BLaER1 (cell line): Measurements from ENCODE around the gene GP1BB.

Source experiments
- H3K27ac ChIP-seq: shearing (Covaris generic); formaldehyde crosslinking; 2 replicates; pipeline ENCODE4 v1.8.1; 2022
- H3K27me3 ChIP-seq: shearing (Covaris generic); formaldehyde crosslinking; 2 replicates; pipeline ENCODE4 v1.8.1; 2022
- H3K36me3 ChIP-seq: shearing (Covaris generic); formaldehyde crosslinking; 2 replicates; pipeline ENCODE4 v1.8.1; 2022
- H3K4me1 ChIP-seq: shearing (Covaris generic); formaldehyde crosslinking; 2 replicates; pipeline ENCODE4 v1.8.1; 2022
- H3K4me2 ChIP-seq: shearing (Covaris generic); formaldehyde crosslinking; 2 replicates; pipeline ENCODE4 v1.8.1; 2022
- H3K4me3 ChIP-seq: shearing (Covaris generic); formaldehyde crosslinking; 2 replicates; pipeline ENCODE4 v1.8.1; 2022
- H3K9ac ChIP-seq: shearing (Covaris generic); formaldehyde crosslinking; 2 replicates; pipeline ENCODE4 v1.8.1; 2022
- H3K9me3 ChIP-seq: shearing (Covaris generic); formaldehyde crosslinking; 2 replicates; pipeline ENCODE4 v1.8.1; 2022
- H4K20me1 ChIP-seq: shearing (Covaris generic); formaldehyde crosslinking; 2 replicates; pipeline ENCODE4 v1.8.1; 2022
- Cebpa-rat ChIP-seq: shearing (Covaris generic); IDR thresholded peaks from 2 replicates; pipeline ENCODE4 v1.8.1; 2022

GP1BB gene

DNA sequence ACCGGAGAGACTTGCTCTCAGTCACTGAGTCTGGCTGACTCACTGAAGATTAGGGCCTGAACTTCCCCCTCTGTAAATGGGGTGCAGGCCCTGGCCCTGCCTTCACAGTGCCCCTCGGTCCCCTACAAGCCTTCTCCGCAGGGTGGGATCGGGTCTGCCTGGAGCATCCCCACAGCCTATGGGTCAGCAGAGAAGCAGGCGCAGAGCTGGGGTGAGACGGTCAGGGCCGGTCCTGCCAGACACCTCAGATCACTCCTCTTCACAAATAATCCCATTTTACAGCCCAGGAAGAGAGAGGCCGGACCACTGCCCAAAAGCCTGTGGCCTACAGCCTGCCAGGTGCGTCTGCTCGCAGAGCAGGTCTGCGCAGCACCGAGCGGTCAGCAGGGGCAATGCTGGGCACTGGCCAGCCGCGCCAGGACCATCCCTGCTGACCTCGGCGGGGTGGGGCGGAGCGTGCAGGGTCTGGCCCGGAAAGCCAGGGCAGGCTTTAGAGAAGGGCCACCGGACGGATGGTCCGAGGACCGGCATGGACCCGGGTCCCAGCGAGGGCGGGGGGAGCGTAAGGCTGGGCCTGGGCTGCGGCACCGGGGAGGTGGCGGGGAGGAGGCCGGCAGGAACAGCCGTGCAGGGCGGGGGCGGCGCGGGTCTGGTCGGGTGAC lies 9.6 kb upstream of the GP1BB start:
- peaks cover 48% of the 10 kb centered on the region for H3K27me3 ChIP-seq
- H3K9me3 ChIP-seq: no peaks in the 10 kb centered on the region
- no peak overlapping the region for H3K27ac ChIP-seq
- H3K36me3 ChIP-seq: no peaks in the 10 kb centered on the region
- peak overlapping the region; percentile 89 for H3K4me2 ChIP-seq
- no peak for TF ChIP-seq Cebpa-rat
- H4K20me1 ChIP-seq: peaks cover 9% of the 10 kb centered on the region; the same call in 1 of the 2 replicates
- H3K4me1 ChIP-seq: peaks cover 26% of the 10 kb centered on the region
- peak overlapping the region; percentile 73 for H3K4me3 ChIP-seq
- 0 out of 2 replicates have a peak overlapping the region, but pooled peaks have one; percentile 66 for H3K9ac ChIP-seq

DNA sequence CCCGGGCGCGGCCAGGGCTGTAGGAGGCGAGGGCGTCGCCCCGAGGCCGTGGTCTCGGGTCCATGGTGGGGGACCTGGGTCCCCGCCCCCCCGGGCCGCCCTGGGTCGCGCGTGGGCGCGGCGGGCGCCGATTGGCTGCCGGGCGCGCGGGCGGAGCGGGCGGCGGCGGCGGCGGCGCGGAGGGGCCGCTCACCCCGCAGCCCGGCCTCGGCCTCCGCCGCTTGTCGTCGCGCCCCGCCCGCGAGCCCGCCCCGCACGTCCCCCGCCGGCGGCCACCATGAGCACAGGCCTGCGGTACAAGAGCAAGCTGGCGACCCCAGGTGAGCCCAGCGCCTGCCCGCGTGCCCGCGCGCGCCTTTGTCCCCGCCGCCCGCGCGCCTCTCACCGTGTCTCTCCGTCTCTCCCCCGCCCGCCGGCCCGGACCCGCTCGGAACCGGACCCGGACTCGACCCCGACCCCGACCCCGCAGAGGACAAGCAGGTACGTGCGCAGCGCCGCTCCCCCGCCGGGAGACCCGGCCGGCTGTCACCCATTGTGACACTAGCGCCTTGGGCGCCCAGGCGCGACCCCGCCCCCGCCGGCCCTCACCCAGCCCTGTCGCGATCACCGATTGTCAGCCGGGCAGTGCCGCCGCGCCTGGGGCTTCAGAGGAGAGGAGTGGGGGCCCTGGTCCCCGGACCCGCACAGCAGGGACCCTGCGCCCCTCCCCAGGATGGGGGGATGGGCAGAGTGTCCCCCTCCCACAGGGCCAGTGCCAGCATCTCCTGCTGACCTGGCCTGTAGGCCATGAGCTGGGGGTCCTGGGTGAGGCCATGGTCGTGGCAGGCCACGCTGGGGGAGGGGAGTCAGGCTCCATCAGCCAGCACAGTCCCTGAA lies 8.8 kb upstream of the GP1BB start, which contains the start of gene SEPTIN5:
TSS of gene SEPTIN5 (plus strand) at position 192 of the 876 bp plus-strand sequence. CDS start at position 278, 86 bp downstream.
- Histone ChIP-seq H3K27ac (no peak within 1 kb of the TSS), H3K9me3 (no peaks in the 10 kb centered on the region), H3K36me3 (peaks cover under 1% of the 10 kb centered on the region; the same call in 1 of the 2 replicates), H3K4me3 (peak within 1 kb of the TSS; percentile 73), H3K27me3 (peaks cover 48% of the 10 kb centered on the region), H4K20me1 (peaks cover 15% of the 10 kb centered on the region), H3K4me2 (peak within 1 kb of the TSS; percentile 89), H3K4me1 (peaks cover 25% of the 10 kb centered on the region), H3K9ac (peak within 1 kb of the TSS; percentile 66)
- TF ChIP-seq Cebpa-rat: no peak

DNA sequence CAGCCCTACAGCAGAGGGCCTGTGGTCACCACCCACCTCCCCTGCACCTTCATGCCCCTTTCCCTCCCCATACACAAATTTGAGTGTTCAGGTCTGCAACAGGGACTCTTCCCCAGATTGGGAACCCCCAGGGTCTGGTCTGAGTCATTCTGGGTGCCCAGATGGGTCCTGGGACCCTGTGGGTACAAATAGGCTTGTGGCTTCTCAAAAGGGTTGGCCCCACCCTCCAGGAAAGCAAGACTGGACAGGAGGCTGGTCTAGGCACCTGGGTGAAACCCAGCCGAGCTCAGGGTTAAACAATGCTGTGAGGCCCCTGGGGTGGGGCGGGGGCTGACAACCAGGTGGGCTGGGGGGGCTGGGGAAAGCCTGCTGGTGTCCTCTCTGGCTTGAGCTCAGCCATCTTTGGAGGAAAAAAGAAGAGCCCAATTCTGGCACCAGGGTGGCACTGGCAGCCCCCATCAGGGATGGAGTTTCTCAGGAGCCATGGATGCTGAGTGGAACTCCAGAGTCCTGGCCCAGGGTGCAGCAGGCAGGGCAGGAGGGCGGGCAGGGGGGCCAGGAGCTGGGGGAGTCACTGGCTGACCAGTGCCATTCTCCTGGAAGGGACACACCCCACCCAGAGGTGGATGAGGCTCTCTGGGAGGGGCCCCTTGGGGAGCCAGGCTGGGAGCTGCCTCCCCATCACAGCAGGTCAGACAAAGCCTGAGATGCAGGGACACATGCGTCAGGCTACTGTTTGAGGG lies 8.0 kb upstream of the GP1BB start:
- H3K9ac ChIP-seq: no peak overlapping the region
- H3K4me3 ChIP-seq: peak overlapping the region; percentile 73
- H3K9me3 ChIP-seq: no peaks in the 10 kb centered on the region
- H3K36me3 ChIP-seq: peaks cover 9% of the 10 kb centered on the region; the same call in 1 of the 2 replicates
- peaks cover 23% of the 10 kb centered on the region for H4K20me1 ChIP-seq
- H3K4me2 ChIP-seq: peak overlapping the region; percentile 89
- TF ChIP-seq Cebpa-rat: no peak
- H3K4me1 ChIP-seq: peaks cover 31% of the 10 kb centered on the region
- H3K27me3 ChIP-seq: peaks cover 52% of the 10 kb centered on the region
- no peak overlapping the region for H3K27ac ChIP-seq

DNA sequence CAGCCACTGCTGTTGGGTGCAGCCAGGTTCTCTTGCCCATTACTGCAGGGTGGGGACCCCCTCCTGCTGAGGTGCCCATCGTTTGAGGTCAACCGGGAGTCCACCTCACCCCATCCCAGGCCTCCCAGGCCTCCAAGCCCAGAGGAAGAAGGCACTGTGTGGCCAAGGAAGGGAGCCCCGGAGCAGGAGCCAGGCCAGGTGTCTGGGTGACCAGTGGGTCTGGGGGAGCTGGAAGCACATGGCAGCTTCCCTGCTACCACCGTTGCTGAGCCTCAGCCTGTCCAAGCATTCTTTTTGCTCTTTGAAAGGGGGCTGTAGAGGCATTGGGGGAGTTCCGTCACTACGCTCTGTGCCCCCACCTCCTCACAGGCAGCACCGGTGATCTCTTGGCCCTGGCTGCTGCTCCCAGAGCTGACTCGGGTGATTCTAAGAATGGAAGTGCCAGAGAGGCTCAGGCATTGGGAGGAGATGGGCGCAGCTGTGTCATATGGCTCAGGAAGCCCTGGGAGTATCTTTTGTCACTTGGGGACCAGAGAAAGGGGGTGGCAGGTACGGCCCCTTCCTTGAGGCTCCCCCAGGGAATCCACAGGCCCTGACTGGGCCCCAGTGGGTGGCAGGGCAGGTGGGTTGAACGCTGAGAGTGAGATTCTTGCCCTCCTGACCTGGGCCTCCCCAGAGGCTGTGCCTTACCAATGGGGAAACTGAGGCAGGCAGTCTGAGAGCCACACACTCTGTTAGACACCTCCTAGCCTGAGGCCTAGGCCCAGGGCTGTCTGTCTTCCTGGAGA lies 7.1 kb upstream of the GP1BB start:
- no peak overlapping the region for H3K4me3 ChIP-seq
- TF ChIP-seq Cebpa-rat: no peak
- peaks cover 40% of the 10 kb centered on the region for H3K4me1 ChIP-seq
- no peak overlapping the region for H3K27ac ChIP-seq
- H3K4me2 ChIP-seq: peak overlapping the region; percentile 6; the same call in 1 of the 2 replicates
- H3K36me3 ChIP-seq: peaks cover 18% of the 10 kb centered on the region
- H4K20me1 ChIP-seq: peaks cover 32% of the 10 kb centered on the region
- H3K27me3 ChIP-seq: peaks cover 53% of the 10 kb centered on the region
- H3K9ac ChIP-seq: no peak overlapping the region
- H3K9me3 ChIP-seq: no peaks in the 10 kb centered on the region

DNA sequence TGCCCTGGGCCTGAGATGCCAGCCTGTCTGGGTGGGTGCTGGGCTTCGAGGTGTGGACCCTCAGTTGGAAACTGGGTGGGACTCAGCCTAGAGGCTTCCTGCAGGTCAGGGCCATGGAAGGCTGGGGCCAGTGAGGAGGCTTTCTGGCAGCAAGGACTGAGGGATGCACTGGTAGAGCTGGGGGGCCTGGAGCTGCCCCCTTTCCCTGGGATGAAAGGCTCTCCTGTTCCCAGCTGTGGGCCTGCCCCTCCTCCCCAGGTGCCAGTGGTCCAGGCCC lies 6.6 kb upstream of the GP1BB start:
- TF ChIP-seq Cebpa-rat: no peak
- peaks cover 57% of the 10 kb centered on the region for H3K27me3 ChIP-seq
- H3K4me3 ChIP-seq: no peak overlapping the region
- H3K36me3 ChIP-seq: peaks cover 23% of the 10 kb centered on the region
- H3K4me1 ChIP-seq: peaks cover 41% of the 10 kb centered on the region
- no peaks in the 10 kb centered on the region for H3K9me3 ChIP-seq
- H4K20me1 ChIP-seq: peaks cover 37% of the 10 kb centered on the region
- H3K9ac ChIP-seq: no peak overlapping the region
- no peak overlapping the region for H3K27ac ChIP-seq
- H3K4me2 ChIP-seq: 0 out of 2 replicates have a peak overlapping the region, but pooled peaks have one; percentile 6

DNA sequence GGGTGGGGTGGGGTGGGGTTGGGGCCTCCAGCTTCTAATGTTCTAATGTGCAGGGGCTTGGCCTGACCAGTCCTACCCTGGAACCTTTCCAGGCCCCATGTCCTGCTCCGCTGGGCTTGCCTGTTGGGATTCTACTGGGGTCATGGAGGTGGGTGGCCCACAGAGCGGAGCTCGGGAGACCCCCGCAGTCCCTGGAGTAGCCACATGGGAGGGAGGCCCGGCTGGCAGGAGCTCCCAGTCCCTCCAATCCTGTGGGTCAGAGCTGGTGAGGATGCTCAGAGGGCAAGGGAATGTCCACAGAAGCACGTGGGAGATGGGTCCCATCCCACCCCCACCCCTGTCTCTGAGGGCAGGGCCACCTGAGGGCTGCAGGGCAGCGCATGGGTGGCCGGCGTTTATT lies 6.2 kb upstream of the GP1BB start:
- Histone ChIP-seq H3K4me1 (peaks cover 41% of the 10 kb centered on the region), H3K4me3 (no peak overlapping the region), H3K36me3 (peaks cover 27% of the 10 kb centered on the region), H3K9ac (no peak overlapping the region), H4K20me1 (peaks cover 42% of the 10 kb centered on the region), H3K27me3 (peaks cover 57% of the 10 kb centered on the region), H3K4me2 (peak overlapping the region; percentile 100), H3K9me3 (no peaks in the 10 kb centered on the region), H3K27ac (no peak overlapping the region)
- no peak for TF ChIP-seq Cebpa-rat

DNA sequence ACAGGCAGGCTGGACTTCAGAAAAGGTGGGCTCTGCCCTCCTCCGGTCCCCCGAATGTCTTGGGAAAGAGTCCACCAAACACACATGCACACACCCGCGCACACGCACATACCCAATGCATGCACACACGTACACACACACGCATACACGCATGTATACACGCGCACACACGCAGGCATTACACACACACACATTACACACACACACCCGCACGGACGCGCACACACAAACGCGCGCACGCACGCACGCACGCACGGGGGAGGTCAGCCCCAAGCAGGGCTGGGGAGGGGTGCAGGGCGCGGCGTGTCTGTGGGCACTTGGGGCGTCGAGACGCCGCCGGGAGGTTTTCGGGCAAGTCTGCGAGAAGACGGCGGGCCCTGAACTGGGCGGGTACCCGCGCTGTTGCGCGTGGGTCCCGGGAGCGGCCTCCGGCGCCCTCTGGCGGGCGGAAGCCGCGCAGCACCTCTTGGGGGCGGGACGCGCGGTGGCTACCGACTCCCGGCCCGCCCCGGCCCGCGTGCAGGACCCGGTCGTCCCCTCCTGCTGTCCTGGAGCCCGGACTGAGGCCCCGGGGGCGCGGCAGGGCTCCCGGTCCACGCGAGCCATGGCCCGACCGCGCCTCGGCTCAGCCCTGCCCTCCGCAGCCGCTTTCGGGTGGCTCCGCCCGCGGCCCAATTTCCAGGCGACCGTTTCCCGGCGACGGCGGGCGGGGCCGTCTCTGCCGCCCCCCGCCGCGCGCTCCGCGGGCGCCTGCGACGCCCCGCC lies 5.5 kb upstream of the GP1BB start:
- H3K9me3 ChIP-seq: no peaks in the 10 kb centered on the region
- no peak for TF ChIP-seq Cebpa-rat
- peaks cover 57% of the 10 kb centered on the region for H3K27me3 ChIP-seq
- H3K4me3 ChIP-seq: peak overlapping the region; percentile 92
- H3K27ac ChIP-seq: peak overlapping the region; percentile 91
- peaks cover 46% of the 10 kb centered on the region for H3K4me1 ChIP-seq
- peak overlapping the region; percentile 88 for H3K9ac ChIP-seq
- H3K36me3 ChIP-seq: peaks cover 34% of the 10 kb centered on the region
- peak overlapping the region; percentile 100 for H3K4me2 ChIP-seq
- peaks cover 46% of the 10 kb centered on the region for H4K20me1 ChIP-seq

DNA sequence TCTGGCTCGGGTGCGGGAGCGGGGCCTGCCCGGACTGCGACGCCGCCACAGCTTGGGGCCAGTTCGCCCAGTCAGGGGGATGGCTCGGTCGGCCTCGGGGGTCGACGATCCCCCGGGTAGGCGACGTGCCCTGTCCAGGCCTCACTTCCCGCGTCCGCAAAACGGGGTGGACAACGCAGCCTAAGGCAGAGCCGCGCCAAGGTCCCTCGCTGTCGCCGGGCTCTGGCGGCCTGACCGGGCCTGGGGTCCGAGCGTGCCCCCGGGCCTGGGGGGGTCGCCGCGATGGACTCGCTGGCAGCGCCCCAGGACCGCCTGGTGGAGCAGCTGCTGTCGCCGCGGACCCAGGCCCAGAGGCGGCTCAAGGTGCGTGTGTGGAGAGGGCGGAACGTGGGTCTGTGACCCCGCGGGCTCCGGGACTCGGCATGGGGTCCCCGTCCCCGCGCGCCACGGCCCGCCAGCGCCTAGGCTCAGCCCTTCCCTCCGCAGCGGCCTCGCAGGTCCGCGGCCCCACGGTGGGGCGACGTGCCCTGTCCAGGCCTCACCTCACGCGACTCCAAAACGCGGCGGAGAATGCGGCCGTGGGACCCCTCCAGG lies 4.8 kb upstream of the GP1BB start:
- Histone ChIP-seq H3K9ac (peak overlapping the region; percentile 88), H3K4me2 (peak overlapping the region; percentile 100), H3K27ac (peak overlapping the region; percentile 91), H4K20me1 (peaks cover 46% of the 10 kb centered on the region), H3K36me3 (peaks cover 40% of the 10 kb centered on the region), H3K4me3 (peak overlapping the region; percentile 92), H3K4me1 (peaks cover 53% of the 10 kb centered on the region), H3K9me3 (no peaks in the 10 kb centered on the region), H3K27me3 (peaks cover 57% of the 10 kb centered on the region)
- TF ChIP-seq Cebpa-rat: no peak
